Endothelial cell of umbilical vein (primary cell): ENCODE measurements around the gene SMAD7. TPM values are rescaled to one million over a fixed set of nuclear protein-coding genes. Genes with fewer than 3 reads are reported as not detected.
A peak's percentile ranks its signal among the peaks of the same experiment; 100 is the strongest.

Experiments used
- BruUV-seq: library from RNA; stranded (reverse); fragments of 400-500 nt; replicated peaks from 2 replicates; lab custom pipeline; 2021; lab: Mats Ljungman, UMichigan
- CTCF ChIA-PET: fragments of 300-600, 350-600 bp; sonication (Branson Sonifier 250); formaldehyde crosslinking; loops from one replicate; lab custom pipeline; 2021; ENCODE audit warnings: antibody characterized with exemption, inconsistent platforms; lab: Charles Lee
- POLR2A ChIA-PET: fragments of 300-600, 350-600 bp; sonication (Branson Sonifier 250); formaldehyde crosslinking; loops from one replicate; lab custom pipeline; 2021; ENCODE audit warnings: antibody characterized with exemption, inconsistent platforms; lab: Charles Lee
- DNase-seq: peaks from one replicate; pipeline ENCODE4 v3.0.0-alpha.2; 2011; ENCODE audit warnings: low read depth, low spot score
- FAIRE-seq: peaks from 2 replicates; lab custom pipeline; 2011; peaks lifted over from hg19 to GRCh38; lab: Jason Lieb, UNC
- H2AFZ ChIP-seq: 2 replicates; pipeline ENCODE4 v1.6.0; 2012; ENCODE audit warnings: low read depth, low read length, control low read depth, inconsistent platforms
- H3K27ac ChIP-seq: 2 replicates; pipeline ENCODE4 v1.5.1; 2011; ENCODE audit warnings: low read depth, mild to moderate bottlenecking, control low read depth, low read length, moderate library complexity; ENCODE audit not compliant: insufficient read depth
- H3K27me3 ChIP-seq, 2 experiments: 2 replicates each; pipeline versions ENCODE4 v1.6.0 to v1.6.1; 2011; ENCODE audit warnings: low read length in 2 of 2, mixed read lengths in 1 of 2; ENCODE audit not compliant: control insufficient read depth in 2 of 2, insufficient read depth in 2 of 2
- H3K36me3 ChIP-seq, 2 experiments: 2 replicates in 1 of 2; 3 replicates in 1 of 2; pipeline ENCODE4 v1.5.1; 2011; ENCODE audit warnings: low read length in 2 of 2, mild to moderate bottlenecking in 1 of 2, moderate library complexity in 1 of 2; ENCODE audit not compliant: control insufficient read depth in 2 of 2, insufficient read depth in 2 of 2; ENCODE audit errors: extremely low read depth in 1 of 2
- H3K4me1 ChIP-seq: 3 replicates; pipeline ENCODE4 v1.5.1; 2011; ENCODE audit warnings: mild to moderate bottlenecking, low read length; ENCODE audit not compliant: control insufficient read depth, insufficient read depth; ENCODE audit errors: extremely low read depth
- H3K4me2 ChIP-seq: 2 replicates; pipeline ENCODE4 v1.6.1; 2011; ENCODE audit warnings: low read length, control low read depth, mixed read lengths; ENCODE audit not compliant: insufficient read depth
- H3K4me3 ChIP-seq, 3 experiments: fragments of 200-600 bp in 1 of 3; sonication (generic), shearing (Covaris generic) in 1 of 3; replicated peaks in 1 of 3; 2 replicates each; pipeline ENCODE4 v1.5.1; 2011 to 2016; ENCODE audit warnings: control low read depth in 3 of 3, low read length in 3 of 3, mild to moderate bottlenecking in 2 of 3, inconsistent platforms in 1 of 3, low read depth in 1 of 3, moderate library complexity in 1 of 3; ENCODE audit not compliant: insufficient read depth in 1 of 3
- H3K79me2 ChIP-seq: 2 replicates; pipeline ENCODE4 v1.6.0; 2012; ENCODE audit warnings: low read length, inconsistent platforms; ENCODE audit not compliant: control insufficient read depth, insufficient read depth
- H3K9ac ChIP-seq: replicated peaks from 2 replicates; pipeline ENCODE3; 2011; ENCODE audit warnings: low read length, control low read depth; ENCODE audit not compliant: insufficient read depth; ENCODE audit errors: extremely low read depth
- H3K9me1 ChIP-seq: replicated peaks from 3 replicates; pipeline ENCODE4 v1.6.0; 2011; ENCODE audit warnings: mild to moderate bottlenecking, low read length; ENCODE audit not compliant: control insufficient read depth, insufficient read depth; ENCODE audit errors: extremely low read depth
- H3K9me3 ChIP-seq: replicated peaks from 2 replicates; pipeline ENCODE4 v1.5.1; 2012; ENCODE audit warnings: low read length, inconsistent platforms; ENCODE audit not compliant: control insufficient read depth, insufficient read depth
- H4K20me1 ChIP-seq: replicated peaks from 2 replicates; pipeline ENCODE3; 2011; ENCODE audit warnings: mild to moderate bottlenecking, low read length; ENCODE audit not compliant: control insufficient read depth, insufficient read depth; ENCODE audit errors: extremely low read depth
- CTCF ChIP-seq, 2 donors: IDR thresholded peaks; 1 replicate in 1 of 2; 2 replicates in 1 of 2; pipeline ENCODE4 v1.5.1; 2011; ENCODE audit warnings: low read length in 2 of 2, mild to moderate bottlenecking in 2 of 2, moderate library complexity in 2 of 2, control low read depth in 1 of 2, inconsistent platforms in 1 of 2, low read depth in 1 of 2; ENCODE audit not compliant: insufficient read depth in 1 of 2; ENCODE audit errors: extremely low read depth in 1 of 2
- FOS ChIP-seq: IDR thresholded peaks from 2 replicates; pipeline ENCODE4 v1.6.1; 2011; ENCODE audit warnings: mild to moderate bottlenecking, low read length, moderate library complexity, borderline replicate concordance; ENCODE audit not compliant: insufficient read depth
- GATA2 ChIP-seq: IDR thresholded peaks from 2 replicates; pipeline ENCODE4 v1.7.0; 2011; ENCODE audit warnings: low read depth, mild to moderate bottlenecking, moderate library complexity, mixed read lengths, low read length; ENCODE audit not compliant: insufficient read length, insufficient read depth
- JUN ChIP-seq: IDR thresholded peaks from 2 replicates; pipeline ENCODE4 v1.6.1; 2011; ENCODE audit warnings: borderline replicate concordance, low read depth; ENCODE audit not compliant: insufficient read length, insufficient read depth
- MAX ChIP-seq: IDR thresholded peaks from 2 replicates; pipeline ENCODE4 v1.6.1; 2011; ENCODE audit not compliant: insufficient read depth, insufficient read length
- POLR2A ChIP-seq: IDR thresholded peaks from 2 replicates; pipeline ENCODE4 v1.6.1; 2012; ENCODE audit warnings: low read depth, mild to moderate bottlenecking, control low read depth, low read length
- POLR2AphosphoS5 ChIP-seq: IDR thresholded peaks from 2 replicates; pipeline ENCODE4 v1.6.1; 2012; ENCODE audit warnings: low read depth, mild to moderate bottlenecking, control low read depth, low read length, moderate library complexity; ENCODE audit not compliant: insufficient read depth
- dilution Hi-C: fragments of 300-500 bp; cut with MboI; formaldehyde crosslinking; loops from one replicate; pipeline ENCODE4 v1.15.0; 2019; ENCODE audit warnings: low sequenced_read_pairs; ENCODE audit not compliant: extremely low pct_ligation_motif_present
- intact Hi-C: fragments of 100-400 bp; cut with micrococcal nuclease; formaldehyde crosslinking; loops from one replicate; pipeline ENCODE4 v1.10.0; 2022
- polyA plus RNA-seq, 4 experiments: library from polyadenylated mRNA; depleted of rRNA in 3 of 4; stranded (reverse) in 3 of 4; unstranded in 1 of 4; fragments of >200 nt; gene quantifications; 2 replicates each; pipeline versions ENCODE4 v1.2.1 to v1.2.3, GENCODE V29; 2011 to 2012; ENCODE audit warnings: missing spikeins in 1 of 4
- total RNA-seq: library from RNA; stranded (reverse); gene quantifications from 2 replicates; pipeline ENCODE4 v1.2.3, GENCODE V29; 2021

Gene SMAD7
- total and polyA plus RNA-seq, 2 donors (not counting 3 experiments of a cell fraction or from before 2014, with no cell fraction given), result 3.6 to 8.0 TPM

GRCh38 chr18:48931680-48932461, 18.9 kb downstream of the SMAD7 start:
- peak overlapping the region; percentile 30 for H2AFZ ChIP-seq
- intact Hi-C loops, result loop anchor here (1.0 kb wide), 1 partner anchor 8 kb away; no protein-coding TSS in a partner anchor
- no peaks in the 10 kb centered on the region for H3K36me3 ChIP-seq
- H3K4me3 ChIP-seq, result no peak overlapping the region
- TF ChIP-seq POLR2A (no peak), MAX (no peak), FOS (no peak), GATA2 (peak; percentile 63), JUN (no peak), POLR2AphosphoS5 (no peak)
- peak overlapping the region; percentile 36 for H3K9ac ChIP-seq
- no peaks in the 10 kb centered on the region for H3K27me3 ChIP-seq
- peak overlapping the region; percentile 25 for H3K4me2 ChIP-seq
- no TSS peak for BruUV-seq
- FAIRE-seq (peak; percentile 85), DNase-seq (peak; percentile 46)
- no peaks in the 10 kb centered on the region for H4K20me1 ChIP-seq
- CTCF ChIA-PET, result interaction anchor here (1.3 to 1.9 kb wide), 3 partner anchors 15 to 34 kb away, joined by 3 to 8 read pairs (median 5); no protein-coding TSS in a partner anchor
- peak overlapping the region; percentile 56 for H3K27ac ChIP-seq
- POLR2A ChIA-PET, result interaction anchor here (1.7 kb wide), 1 partner anchor 30 kb away, joined by 3 read pairs; no protein-coding TSS in a partner anchor
- H3K9me1 ChIP-seq, result no peaks in the 10 kb centered on the region
- dilution Hi-C loops, result no loop called here
- peaks cover 28% of the 10 kb centered on the region for H3K79me2 ChIP-seq
- no peaks in the 10 kb centered on the region for H3K9me3 ChIP-seq
- peaks cover 82% of the 10 kb centered on the region for H3K4me1 ChIP-seq

- POLR2A ChIA-PET, result no interaction called here
- Histone ChIP-seq H3K27ac (peak overlapping the region; percentile 15), H3K4me2 (no peak overlapping the region), H3K4me1 (peaks cover 83% of the 10 kb centered on the region), H4K20me1 (no peaks in the 10 kb centered on the region), H3K9me1 (no peaks in the 10 kb centered on the region), H3K4me3 (no peak overlapping the region), H3K9ac (no peak overlapping the region), H3K79me2 (peaks cover 35% of the 10 kb centered on the region), H3K9me3 (no peaks in the 10 kb centered on the region), H3K36me3 (no peaks in the 10 kb centered on the region), H3K27me3 (no peaks in the 10 kb centered on the region), H2AFZ (no peak overlapping the region)
- CTCF ChIA-PET, result interaction anchor here (1.9 kb wide), 1 partner anchor 33 kb away, joined by 5 read pairs; no protein-coding TSS in a partner anchor
- BruUV-seq, result no TSS peak
- TF ChIP-seq FOS (no peak), POLR2A (no peak), MAX (no peak), CTCF (IDR thresholded peaks at IDR 0.05; ENCODE audit: extremely low read depth in 1 of 2, insufficient read depth in 1 of 2, low read depth in 1 of 2, low read length in 2 of 2) (no peak), POLR2AphosphoS5 (no peak)
- intact Hi-C loops, result no loop called here
- DNase-seq, result peak; percentile 17
- dilution Hi-C loops, result no loop called here
- no peak for FAIRE-seq
These were observed 19.8 kb downstream of the SMAD7 start for GRCh38 chr18:48930926-48931325.
